Measurements from ENCODE around the gene DIPK1B.

DNA sequence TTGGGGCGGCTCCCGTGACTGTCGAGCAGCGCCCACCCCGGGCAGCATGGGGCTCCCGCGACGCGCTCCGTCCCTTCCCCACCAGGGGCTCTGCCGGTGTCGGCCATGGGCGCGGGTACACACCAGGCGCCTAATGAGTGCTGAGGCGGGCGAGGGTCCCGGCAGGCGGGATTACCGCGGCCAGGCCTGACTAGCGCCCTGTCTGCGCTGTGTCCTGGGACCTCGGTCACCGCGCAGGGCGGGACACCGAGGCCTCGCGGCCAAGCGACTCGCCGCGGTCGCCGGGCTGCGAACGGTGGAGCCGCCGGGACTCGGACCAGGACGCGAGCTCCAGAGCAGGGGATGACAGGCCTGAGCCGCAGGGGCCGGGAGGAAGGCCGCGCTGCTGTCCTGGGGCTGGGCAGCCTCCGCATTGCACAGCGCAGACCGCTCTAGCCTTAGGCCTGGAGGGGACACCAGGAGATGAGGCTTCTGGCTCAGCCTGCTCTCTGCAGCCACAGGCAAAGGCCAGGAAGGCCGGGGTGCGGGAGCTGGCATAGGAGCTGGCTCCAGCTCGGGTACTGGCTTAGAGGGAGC lies 16.3 kb downstream of the DIPK1B start:
- TF ChIP-seq, protein P1, sequence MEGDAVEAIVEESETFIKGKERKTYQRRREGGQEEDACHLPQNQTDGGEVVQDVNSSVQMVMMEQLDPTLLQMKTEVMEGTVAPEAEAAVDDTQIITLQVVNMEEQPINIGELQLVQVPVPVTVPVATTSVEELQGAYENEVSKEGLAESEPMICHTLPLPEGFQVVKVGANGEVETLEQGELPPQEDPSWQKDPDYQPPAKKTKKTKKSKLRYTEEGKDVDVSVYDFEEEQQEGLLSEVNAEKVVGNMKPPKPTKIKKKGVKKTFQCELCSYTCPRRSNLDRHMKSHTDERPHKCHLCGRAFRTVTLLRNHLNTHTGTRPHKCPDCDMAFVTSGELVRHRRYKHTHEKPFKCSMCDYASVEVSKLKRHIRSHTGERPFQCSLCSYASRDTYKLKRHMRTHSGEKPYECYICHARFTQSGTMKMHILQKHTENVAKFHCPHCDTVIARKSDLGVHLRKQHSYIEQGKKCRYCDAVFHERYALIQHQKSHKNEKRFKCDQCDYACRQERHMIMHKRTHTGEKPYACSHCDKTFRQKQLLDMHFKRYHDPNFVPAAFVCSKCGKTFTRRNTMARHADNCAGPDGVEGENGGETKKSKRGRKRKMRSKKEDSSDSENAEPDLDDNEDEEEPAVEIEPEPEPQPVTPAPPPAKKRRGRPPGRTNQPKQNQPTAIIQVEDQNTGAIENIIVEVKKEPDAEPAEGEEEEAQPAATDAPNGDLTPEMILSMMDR (conservative IDR thresholded peaks at IDR 0.05; ENCODE audit: low read depth in 2 of 2): no peak
- TF ChIP-seq, protein P2, sequence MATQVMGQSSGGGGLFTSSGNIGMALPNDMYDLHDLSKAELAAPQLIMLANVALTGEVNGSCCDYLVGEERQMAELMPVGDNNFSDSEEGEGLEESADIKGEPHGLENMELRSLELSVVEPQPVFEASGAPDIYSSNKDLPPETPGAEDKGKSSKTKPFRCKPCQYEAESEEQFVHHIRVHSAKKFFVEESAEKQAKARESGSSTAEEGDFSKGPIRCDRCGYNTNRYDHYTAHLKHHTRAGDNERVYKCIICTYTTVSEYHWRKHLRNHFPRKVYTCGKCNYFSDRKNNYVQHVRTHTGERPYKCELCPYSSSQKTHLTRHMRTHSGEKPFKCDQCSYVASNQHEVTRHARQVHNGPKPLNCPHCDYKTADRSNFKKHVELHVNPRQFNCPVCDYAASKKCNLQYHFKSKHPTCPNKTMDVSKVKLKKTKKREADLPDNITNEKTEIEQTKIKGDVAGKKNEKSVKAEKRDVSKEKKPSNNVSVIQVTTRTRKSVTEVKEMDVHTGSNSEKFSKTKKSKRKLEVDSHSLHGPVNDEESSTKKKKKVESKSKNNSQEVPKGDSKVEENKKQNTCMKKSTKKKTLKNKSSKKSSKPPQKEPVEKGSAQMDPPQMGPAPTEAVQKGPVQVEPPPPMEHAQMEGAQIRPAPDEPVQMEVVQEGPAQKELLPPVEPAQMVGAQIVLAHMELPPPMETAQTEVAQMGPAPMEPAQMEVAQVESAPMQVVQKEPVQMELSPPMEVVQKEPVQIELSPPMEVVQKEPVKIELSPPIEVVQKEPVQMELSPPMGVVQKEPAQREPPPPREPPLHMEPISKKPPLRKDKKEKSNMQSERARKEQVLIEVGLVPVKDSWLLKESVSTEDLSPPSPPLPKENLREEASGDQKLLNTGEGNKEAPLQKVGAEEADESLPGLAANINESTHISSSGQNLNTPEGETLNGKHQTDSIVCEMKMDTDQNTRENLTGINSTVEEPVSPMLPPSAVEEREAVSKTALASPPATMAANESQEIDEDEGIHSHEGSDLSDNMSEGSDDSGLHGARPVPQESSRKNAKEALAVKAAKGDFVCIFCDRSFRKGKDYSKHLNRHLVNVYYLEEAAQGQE (IDR thresholded peaks at IDR 0.05; ENCODE audit: unreplicated experiment): no peak
- TF ChIP-seq POLR2AphosphoS5 (IDR thresholded peaks at IDR 0.05; ENCODE audit: low read depth) (no peak), EZH2phosphoT487 (IDR thresholded peaks at IDR 0.05; ENCODE audit: unreplicated experiment) (no peak), JUNB (IDR thresholded peaks at IDR 0.05; ENCODE audit: unreplicated experiment) (no peak), EZH2 (IDR thresholded peaks at IDR 0.05; ENCODE audit: low read depth, unreplicated experiment) (no peak), STAT1 (IDR thresholded peaks at IDR 0.05; ENCODE audit: unreplicated experiment) (no peak), NANOG (IDR thresholded peaks at IDR 0.05; ENCODE audit: borderline replicate concordance) (no peak), CREB1 (CRISPR knock-in tag; IDR thresholded peaks at IDR 0.05; ENCODE audit: low read depth) (no peak)
- TF ChIP-seq, protein P3, sequence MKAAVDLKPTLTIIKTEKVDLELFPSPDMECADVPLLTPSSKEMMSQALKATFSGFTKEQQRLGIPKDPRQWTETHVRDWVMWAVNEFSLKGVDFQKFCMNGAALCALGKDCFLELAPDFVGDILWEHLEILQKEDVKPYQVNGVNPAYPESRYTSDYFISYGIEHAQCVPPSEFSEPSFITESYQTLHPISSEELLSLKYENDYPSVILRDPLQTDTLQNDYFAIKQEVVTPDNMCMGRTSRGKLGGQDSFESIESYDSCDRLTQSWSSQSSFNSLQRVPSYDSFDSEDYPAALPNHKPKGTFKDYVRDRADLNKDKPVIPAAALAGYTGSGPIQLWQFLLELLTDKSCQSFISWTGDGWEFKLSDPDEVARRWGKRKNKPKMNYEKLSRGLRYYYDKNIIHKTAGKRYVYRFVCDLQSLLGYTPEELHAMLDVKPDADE (IDR thresholded peaks at IDR 0.05): no peak

Measured in GM23338 (cell line).